Right hindlimb (tissue), 1 donor: ENCODE results near the gene AFAP1.

ENCODE experiments used
- DNase-seq: peaks from one replicate; pipeline ENCODE4 v3.0.0-alpha.2; 2018

Gene AFAP1

GRCh38 chr4:7801641-7802040 lies 138.0 kb downstream of the AFAP1 start:
- DNase-seq: no peak

- DNase-seq: no peak
These were observed 138.7 kb downstream of the AFAP1 start for GRCh38 chr4:7801001-7801400.

GRCh38 chr4:7800410-7800809 lies 139.3 kb downstream of the AFAP1 start:
- DNase-seq: no peak

- no peak for DNase-seq
These were observed 139.9 kb downstream of the AFAP1 start for GRCh38 chr4:7799736-7800135.

GRCh38 chr4:7799306-7799705 lies 140.4 kb downstream of the AFAP1 start:
- no peak for DNase-seq

- no peak for DNase-seq
These were observed 141.3 kb downstream of the AFAP1 start for GRCh38 chr4:7798178-7798995.

GRCh38 chr4:7797330-7797729 lies 142.3 kb downstream of the AFAP1 start:
- no peak for DNase-seq

GRCh38 chr4:7795983-7796382 lies 143.7 kb downstream of the AFAP1 start:
- no peak for DNase-seq

- no peak for DNase-seq
These were observed 146.5 kb downstream of the AFAP1 start for GRCh38 chr4:7793186-7793585.

- no peak for DNase-seq
These were observed 147.0 kb downstream of the AFAP1 start for GRCh38 chr4:7792616-7793015.

- no peak for DNase-seq
These were observed 148.7 kb downstream of the AFAP1 start for GRCh38 chr4:7790999-7791398.

- no peak for DNase-seq
These were observed 149.6 kb downstream of the AFAP1 start for GRCh38 chr4:7790023-7790422.

- DNase-seq: no peak
These were observed 150.8 kb downstream of the AFAP1 start for GRCh38 chr4:7788694-7789425.

- no peak for DNase-seq
These were observed 151.5 kb downstream of the AFAP1 start for GRCh38 chr4:7788193-7788592.

- no peak for DNase-seq
These were observed 151.9 kb downstream of the AFAP1 start for GRCh38 chr4:7787681-7788141.

- DNase-seq: no peak
These were observed 152.6 kb downstream of the AFAP1 start for GRCh38 chr4:7787067-7787466.

GRCh38 chr4:7786517-7786916 lies 153.1 kb downstream of the AFAP1 start:
- no peak for DNase-seq

- DNase-seq: no peak
These were observed 153.6 kb downstream of the AFAP1 start for GRCh38 chr4:7786040-7786439.

GRCh38 chr4:7785017-7785416 lies 154.6 kb downstream of the AFAP1 start:
- no peak for DNase-seq

GRCh38 chr4:7784131-7784870 lies 155.4 kb downstream of the AFAP1 start:
- no peak for DNase-seq

- DNase-seq: peak; percentile 15
These were observed 156.1 kb downstream of the AFAP1 start for GRCh38 chr4:7783541-7783940.

- no peak for DNase-seq
These were observed 156.9 kb downstream of the AFAP1 start for GRCh38 chr4:7782783-7783182.

GRCh38 chr4:7781993-7782392 lies 157.7 kb downstream of the AFAP1 start:
- DNase-seq: no peak

- DNase-seq: no peak
These were observed 158.3 kb downstream of the AFAP1 start for GRCh38 chr4:7781366-7781765.
